Ishikawa (cell line): ENCODE measurements around the gene HSP90AB1.

Experiments used
- CEBPB ChIP-seq: IDR thresholded peaks from 2 replicates; pipeline ENCODE4 v1.6.1; 2012
- CREB1 ChIP-seq: IDR thresholded peaks from 2 replicates; pipeline ENCODE4 v1.6.1; 2012; ENCODE audit warnings: low read depth
- EGR1 ChIP-seq: IDR thresholded peaks from 2 replicates; pipeline ENCODE4 v1.6.1; 2012
- EP300 ChIP-seq: IDR thresholded peaks from 2 replicates; pipeline ENCODE4 v1.6.1; 2012; ENCODE audit warnings: borderline replicate concordance
- FOXM1 ChIP-seq: IDR thresholded peaks from 2 replicates; pipeline ENCODE4 v1.6.1; 2012; ENCODE audit warnings: low read depth, borderline replicate concordance
- NFIC ChIP-seq: IDR thresholded peaks from 2 replicates; pipeline ENCODE4 v1.6.1; 2012
- RAD21 ChIP-seq: IDR thresholded peaks from 2 replicates; pipeline ENCODE4 v1.6.1; 2012; ENCODE audit warnings: low read depth
- TAF1 ChIP-seq: IDR thresholded peaks from 2 replicates; pipeline ENCODE4 v1.6.1; 2012; ENCODE audit warnings: low read depth, mild to moderate bottlenecking
- TCF12 ChIP-seq: IDR thresholded peaks from 2 replicates; pipeline ENCODE4 v1.6.1; 2012; ENCODE audit warnings: low read depth
- TEAD4 ChIP-seq: IDR thresholded peaks from 2 replicates; pipeline ENCODE4 v1.6.1; 2012
- YY1 ChIP-seq: IDR thresholded peaks from 2 replicates; pipeline ENCODE4 v1.6.1; 2012; ENCODE audit warnings: low read depth
- ZBTB7A ChIP-seq: IDR thresholded peaks from 2 replicates; pipeline ENCODE4 v1.6.1; 2012; ENCODE audit warnings: low read depth
- TF ChIP-seq, protein P1 (sequence below): IDR thresholded peaks from 2 replicates; pipeline ENCODE4 v1.6.1; 2012; ENCODE audit warnings: low read depth, mild to moderate bottlenecking
- TF ChIP-seq, protein P2 (sequence below): IDR thresholded peaks from 2 replicates; pipeline ENCODE4 v1.6.1; 2012

- TF ChIP-seq EP300, result no peak
- no peak for TF ChIP-seq YY1
- TF ChIP-seq TCF12, result no peak
- no peak for TF ChIP-seq FOXM1
- TF ChIP-seq, protein P1, sequence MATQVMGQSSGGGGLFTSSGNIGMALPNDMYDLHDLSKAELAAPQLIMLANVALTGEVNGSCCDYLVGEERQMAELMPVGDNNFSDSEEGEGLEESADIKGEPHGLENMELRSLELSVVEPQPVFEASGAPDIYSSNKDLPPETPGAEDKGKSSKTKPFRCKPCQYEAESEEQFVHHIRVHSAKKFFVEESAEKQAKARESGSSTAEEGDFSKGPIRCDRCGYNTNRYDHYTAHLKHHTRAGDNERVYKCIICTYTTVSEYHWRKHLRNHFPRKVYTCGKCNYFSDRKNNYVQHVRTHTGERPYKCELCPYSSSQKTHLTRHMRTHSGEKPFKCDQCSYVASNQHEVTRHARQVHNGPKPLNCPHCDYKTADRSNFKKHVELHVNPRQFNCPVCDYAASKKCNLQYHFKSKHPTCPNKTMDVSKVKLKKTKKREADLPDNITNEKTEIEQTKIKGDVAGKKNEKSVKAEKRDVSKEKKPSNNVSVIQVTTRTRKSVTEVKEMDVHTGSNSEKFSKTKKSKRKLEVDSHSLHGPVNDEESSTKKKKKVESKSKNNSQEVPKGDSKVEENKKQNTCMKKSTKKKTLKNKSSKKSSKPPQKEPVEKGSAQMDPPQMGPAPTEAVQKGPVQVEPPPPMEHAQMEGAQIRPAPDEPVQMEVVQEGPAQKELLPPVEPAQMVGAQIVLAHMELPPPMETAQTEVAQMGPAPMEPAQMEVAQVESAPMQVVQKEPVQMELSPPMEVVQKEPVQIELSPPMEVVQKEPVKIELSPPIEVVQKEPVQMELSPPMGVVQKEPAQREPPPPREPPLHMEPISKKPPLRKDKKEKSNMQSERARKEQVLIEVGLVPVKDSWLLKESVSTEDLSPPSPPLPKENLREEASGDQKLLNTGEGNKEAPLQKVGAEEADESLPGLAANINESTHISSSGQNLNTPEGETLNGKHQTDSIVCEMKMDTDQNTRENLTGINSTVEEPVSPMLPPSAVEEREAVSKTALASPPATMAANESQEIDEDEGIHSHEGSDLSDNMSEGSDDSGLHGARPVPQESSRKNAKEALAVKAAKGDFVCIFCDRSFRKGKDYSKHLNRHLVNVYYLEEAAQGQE, result no peak
- no peak for TF ChIP-seq RAD21
- TF ChIP-seq CREB1, result no peak
- TF ChIP-seq EGR1, result no peak
- TF ChIP-seq, protein P2, sequence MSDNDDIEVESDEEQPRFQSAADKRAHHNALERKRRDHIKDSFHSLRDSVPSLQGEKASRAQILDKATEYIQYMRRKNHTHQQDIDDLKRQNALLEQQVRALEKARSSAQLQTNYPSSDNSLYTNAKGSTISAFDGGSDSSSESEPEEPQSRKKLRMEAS, result no peak
- no peak for TF ChIP-seq TAF1
- no peak for TF ChIP-seq CEBPB
- no peak for TF ChIP-seq TEAD4
- TF ChIP-seq NFIC, result no peak
- TF ChIP-seq ZBTB7A, result no peak
These were observed 45.9 kb downstream of the HSP90AB1 start for GRCh38 chr6:44292661-44293365.
